Measurements from ENCODE around the gene DLG4. TPM values are rescaled to one million over a fixed set of nuclear protein-coding genes. Genes with fewer than 3 reads are reported as not detected.
A peak's percentile ranks its signal among the peaks of the same experiment; 100 is the strongest.

The DLG4 gene
- total RNA-seq, 4 donors from 2014 or later = 8.7 to 12.5 (median 11.6) TPM

DNA sequence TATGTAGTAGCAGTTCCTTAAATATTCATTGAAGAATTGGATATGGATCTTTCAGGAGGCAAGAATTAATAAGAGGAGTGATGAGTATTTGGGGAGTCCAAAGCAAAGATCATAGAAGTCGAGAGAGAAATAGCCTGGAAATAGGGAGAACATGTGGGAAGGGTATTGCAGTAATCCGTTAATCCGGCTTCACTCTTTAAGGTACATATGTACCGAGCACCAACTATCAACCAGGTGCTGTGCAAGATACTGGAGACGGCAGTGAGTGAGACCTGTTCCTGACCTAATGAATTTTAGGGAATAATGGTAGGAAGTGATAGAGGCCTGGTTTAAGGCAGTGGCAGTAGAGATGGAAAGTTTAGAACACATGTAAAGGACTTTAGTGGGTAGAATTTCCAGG lies 33.4 kb upstream of the DLG4 start:
- DNase-seq (ENCODE audit: low spot score) (no peak), ATAC-seq (ENCODE audit: low FRiP score) (no peak)
- TF ChIP-seq, protein P1, sequence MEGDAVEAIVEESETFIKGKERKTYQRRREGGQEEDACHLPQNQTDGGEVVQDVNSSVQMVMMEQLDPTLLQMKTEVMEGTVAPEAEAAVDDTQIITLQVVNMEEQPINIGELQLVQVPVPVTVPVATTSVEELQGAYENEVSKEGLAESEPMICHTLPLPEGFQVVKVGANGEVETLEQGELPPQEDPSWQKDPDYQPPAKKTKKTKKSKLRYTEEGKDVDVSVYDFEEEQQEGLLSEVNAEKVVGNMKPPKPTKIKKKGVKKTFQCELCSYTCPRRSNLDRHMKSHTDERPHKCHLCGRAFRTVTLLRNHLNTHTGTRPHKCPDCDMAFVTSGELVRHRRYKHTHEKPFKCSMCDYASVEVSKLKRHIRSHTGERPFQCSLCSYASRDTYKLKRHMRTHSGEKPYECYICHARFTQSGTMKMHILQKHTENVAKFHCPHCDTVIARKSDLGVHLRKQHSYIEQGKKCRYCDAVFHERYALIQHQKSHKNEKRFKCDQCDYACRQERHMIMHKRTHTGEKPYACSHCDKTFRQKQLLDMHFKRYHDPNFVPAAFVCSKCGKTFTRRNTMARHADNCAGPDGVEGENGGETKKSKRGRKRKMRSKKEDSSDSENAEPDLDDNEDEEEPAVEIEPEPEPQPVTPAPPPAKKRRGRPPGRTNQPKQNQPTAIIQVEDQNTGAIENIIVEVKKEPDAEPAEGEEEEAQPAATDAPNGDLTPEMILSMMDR (IDR thresholded peaks at IDR 0.05) = no peak

DNA sequence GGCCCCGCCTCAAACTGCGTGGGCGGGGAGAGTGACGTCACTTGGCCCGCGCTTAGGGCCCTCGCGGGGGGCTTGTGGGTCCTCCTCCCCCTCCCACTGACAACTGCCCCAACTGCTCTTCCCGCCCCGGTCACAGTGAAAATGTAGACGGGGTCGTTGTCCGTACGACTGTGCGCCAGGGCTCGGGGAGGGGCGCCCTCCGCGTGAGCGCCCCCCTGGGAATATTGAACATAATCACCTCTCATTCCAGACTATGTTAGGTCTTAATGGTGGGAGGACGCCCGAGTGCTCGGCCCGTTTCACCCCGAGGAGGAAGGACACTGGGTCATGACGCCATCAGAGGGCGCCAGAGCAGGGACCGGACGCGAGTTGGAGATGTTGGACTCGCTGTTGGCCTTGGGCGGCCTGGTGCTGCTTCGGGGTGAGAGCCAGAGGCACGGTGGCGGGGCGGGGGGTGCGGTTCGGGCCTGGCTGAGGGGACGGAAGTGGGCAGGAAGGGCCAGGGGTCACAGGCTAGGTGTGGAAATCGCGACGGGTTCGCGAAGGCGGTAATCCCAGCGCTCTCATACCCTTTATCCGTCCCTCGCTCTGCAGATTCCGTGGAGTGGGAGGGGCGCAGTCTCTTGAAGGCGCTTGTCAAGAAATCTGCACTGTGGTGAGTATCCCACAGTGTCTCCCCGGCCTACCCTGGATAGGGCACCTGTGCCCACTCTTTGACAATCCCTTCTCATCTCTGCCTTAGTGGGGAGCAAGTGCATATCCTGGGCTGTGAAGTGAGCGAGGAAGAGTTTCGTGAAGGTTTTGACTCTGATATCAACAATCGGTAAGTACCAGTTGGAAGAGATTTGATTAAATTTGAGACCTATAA lies 32.8 kb upstream of the DLG4 start, which contains the start of gene ELP5:
ELP5 (plus strand) TSS at position 40 of the 868 bp plus-strand sequence; CDS start at position 376, 336 bp downstream.
- DNase-seq (ENCODE audit: low spot score) (peak; percentile 92), ATAC-seq (ENCODE audit: low FRiP score) (peak; percentile 75)
- TF ChIP-seq, protein P1 (IDR thresholded peaks at IDR 0.05) = no peak

DNA sequence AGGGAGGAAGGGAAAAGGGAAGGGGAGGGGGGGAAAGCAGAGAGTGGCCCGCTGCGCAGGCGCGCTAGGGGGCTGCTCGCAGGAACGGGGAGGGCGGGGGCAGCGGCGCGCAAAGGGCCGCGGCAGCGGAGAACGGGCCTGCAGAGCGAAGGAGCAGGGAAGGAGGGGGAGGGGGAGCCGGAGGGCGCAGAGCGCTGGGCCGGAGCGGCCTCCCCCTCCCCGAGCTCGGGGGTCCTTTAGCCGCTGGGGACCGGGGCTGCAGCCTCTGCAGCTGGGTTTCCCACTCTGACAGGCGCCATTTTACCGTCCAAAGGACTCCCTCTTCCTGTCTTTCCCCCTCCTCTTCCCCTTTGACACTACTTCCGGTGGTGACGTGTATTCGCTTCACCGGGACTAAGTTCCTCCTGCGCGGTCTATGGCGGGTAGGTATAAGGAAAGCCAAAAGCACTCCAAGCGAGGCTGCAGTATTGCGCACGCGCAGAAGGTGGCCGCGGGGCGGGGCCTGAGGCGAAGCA lies 32.1 kb upstream of the DLG4 start, which contains the start of gene CTDNEP1:
CTDNEP1 (minus strand) TSS at position 74 of the 515 bp plus-strand sequence. CDS start 438 bp downstream, outside the sequence.
- TF ChIP-seq, protein P1 (IDR thresholded peaks at IDR 0.05) = no peak
- DNase-seq (ENCODE audit: low spot score) = peak; percentile 96
- ATAC-seq (ENCODE audit: low FRiP score) = peak; percentile 95

DNA sequence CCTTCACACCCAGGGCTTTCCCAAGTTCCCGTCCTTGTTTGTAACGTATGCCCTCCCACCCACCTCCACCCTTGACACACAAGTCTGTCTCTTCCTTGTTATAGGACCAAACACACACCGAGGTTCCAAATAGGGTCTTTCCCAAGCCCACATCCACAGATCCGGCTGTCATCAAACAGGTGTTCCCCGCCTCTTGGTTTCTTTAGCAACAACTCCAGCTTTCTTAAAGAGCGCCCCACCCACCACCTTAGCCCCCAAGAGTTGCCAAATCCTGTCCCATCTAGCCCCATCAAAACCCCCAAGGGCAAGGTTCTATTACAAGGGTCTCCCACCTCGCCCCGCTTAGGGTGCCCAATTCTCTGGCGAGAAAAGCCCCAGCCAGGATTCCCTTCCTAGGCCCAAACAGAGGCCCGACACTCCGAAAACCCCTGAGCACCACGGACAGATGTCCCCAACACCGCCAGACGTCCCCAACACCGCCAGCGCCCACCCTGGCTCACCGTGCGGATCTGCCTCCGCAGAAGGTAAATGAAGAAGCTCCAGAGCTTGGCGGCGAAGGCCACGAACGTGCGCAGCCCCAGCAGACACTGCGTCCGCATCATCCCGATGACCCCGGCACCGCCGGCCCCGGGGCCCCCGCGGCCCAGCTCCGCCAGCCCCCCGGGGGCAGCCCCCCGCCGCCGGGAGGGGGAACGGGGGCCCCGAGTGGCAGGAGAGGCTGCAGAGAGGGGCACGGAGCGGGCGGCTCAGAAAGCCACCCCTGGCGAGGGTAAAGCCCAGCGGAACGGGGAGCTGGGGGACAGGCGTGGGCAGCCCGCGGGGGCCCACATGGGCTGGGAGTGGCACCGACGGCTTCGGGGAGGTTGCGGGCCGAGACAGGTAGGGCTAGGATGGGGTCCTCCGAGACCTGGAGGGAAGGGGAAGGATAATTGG lies 31.3 kb upstream of the DLG4 start:
- no peak for DNase-seq (ENCODE audit: low spot score)
- peak; percentile 4 for ATAC-seq (ENCODE audit: low FRiP score)
- TF ChIP-seq, protein P1 (IDR thresholded peaks at IDR 0.05) = no peak

DNA sequence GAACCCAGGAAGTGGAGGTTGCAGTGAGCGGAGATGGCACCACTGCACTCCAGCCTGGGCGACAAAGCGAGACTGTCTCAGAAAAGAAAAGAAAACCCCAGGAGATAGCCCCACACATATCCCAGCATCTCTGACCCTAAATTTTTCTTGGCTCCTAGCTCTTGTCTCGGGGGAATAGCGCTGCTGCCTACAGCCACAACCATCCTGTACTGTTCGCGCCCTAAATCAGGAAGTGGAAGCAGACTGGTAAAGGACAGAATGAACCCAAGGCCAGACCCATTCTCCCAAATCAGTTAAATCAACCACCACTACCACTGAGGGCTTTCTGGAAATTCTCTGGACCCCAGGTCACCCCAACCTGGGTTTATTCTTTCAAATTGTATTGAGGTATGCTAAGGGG lies 30.2 kb upstream of the DLG4 start:
- TF ChIP-seq, protein P1 (IDR thresholded peaks at IDR 0.05) = no peak
- no peak for ATAC-seq (ENCODE audit: low FRiP score)

DNA sequence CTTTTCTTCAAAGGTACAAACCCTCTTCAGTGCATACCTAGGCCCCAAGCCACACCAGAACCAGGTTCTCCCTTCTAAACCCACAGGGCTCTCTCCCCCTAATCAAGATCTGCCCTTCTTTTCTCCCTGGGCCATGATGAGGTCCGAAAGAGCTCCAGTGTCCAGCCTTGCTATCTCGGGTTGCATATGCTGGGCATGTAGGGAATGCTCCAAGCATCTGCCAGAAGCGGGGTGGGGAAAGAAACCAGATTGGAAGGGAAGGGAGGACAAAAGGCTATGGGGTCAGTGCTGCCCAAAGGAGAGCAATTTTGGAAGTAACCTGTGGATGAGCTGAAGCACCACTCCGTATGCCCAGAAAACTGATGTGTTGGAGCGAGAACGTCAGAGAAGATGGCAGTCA lies 29.6 kb upstream of the DLG4 start:
- TF ChIP-seq, protein P1 (IDR thresholded peaks at IDR 0.05) = no peak
- ATAC-seq (ENCODE audit: low FRiP score) (no peak), DNase-seq (ENCODE audit: low spot score) (no peak)

More for the DNA sequence above, 30.2 kb upstream of the DLG4 start:
- DNase-seq (ENCODE audit: low spot score) = no peak

Data from omental fat pad (tissue), 4 donors.